Esophagus squamous epithelium (tissue), 4 donors: Measurements from ENCODE around the gene SLC25A47.

Experiments used
- POLR2A ChIP-seq, 4 donors: fragments of 450-650 bp; IDR thresholded peaks; one replicate each; pipeline ENCODE4 v1.6.1; 2017; ENCODE audit warnings: antibody characterized with exemption in 4 of 4, mild to moderate bottlenecking in 4 of 4, moderate library complexity in 3 of 4
- TF ChIP-seq, protein P1 (sequence below), 6 experiments: fragments of 450-650 bp in 4 of 6; fragments of 200-600 bp in 2 of 6; sonication (generic) in 2 of 6; IDR thresholded peaks; one replicate each; pipeline ENCODE4 v1.5.1; 2016 to 2019; ENCODE audit warnings: antibody characterized with exemption in 6 of 6, mild to moderate bottlenecking in 4 of 6, moderate library complexity in 4 of 6

- TF ChIP-seq, protein P1, sequence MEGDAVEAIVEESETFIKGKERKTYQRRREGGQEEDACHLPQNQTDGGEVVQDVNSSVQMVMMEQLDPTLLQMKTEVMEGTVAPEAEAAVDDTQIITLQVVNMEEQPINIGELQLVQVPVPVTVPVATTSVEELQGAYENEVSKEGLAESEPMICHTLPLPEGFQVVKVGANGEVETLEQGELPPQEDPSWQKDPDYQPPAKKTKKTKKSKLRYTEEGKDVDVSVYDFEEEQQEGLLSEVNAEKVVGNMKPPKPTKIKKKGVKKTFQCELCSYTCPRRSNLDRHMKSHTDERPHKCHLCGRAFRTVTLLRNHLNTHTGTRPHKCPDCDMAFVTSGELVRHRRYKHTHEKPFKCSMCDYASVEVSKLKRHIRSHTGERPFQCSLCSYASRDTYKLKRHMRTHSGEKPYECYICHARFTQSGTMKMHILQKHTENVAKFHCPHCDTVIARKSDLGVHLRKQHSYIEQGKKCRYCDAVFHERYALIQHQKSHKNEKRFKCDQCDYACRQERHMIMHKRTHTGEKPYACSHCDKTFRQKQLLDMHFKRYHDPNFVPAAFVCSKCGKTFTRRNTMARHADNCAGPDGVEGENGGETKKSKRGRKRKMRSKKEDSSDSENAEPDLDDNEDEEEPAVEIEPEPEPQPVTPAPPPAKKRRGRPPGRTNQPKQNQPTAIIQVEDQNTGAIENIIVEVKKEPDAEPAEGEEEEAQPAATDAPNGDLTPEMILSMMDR (IDR thresholded peaks at IDR 0.05): no peak
- no peak for TF ChIP-seq POLR2A (IDR thresholded peaks at IDR 0.05)
Observed at GRCh38 chr14:100333311-100333710, 10.2 kb downstream of the SLC25A47 start.
